A673 (cell line): ENCODE measurements around the gene AGAP1. TPM values are rescaled to one million over a fixed set of nuclear protein-coding genes. Genes with fewer than 3 reads are reported as not detected.

ENCODE experiments used
- BruUV-seq: library from RNA; stranded (reverse); fragments of 400-500 nt; replicated peaks from 2 replicates; lab custom pipeline; 2021; lab: Mats Ljungman, UMichigan
- CTCF ChIA-PET: fragments of 300-600 bp; sonication (Branson Sonifier 250); formaldehyde crosslinking; loops from one replicate; lab custom pipeline; 2022; ENCODE audit warnings: antibody characterized with exemption; lab: Charles Lee
- POLR2A ChIA-PET: fragments of 300-600 bp; sonication (Branson Sonifier 250); formaldehyde crosslinking; loops from one replicate; lab custom pipeline; 2022; ENCODE audit warnings: antibody characterized with exemption; ENCODE audit not compliant: low non-redundant PET; lab: Charles Lee
- DNase-seq: peaks from one replicate; pipeline ENCODE4 v3.0.0-alpha.2; 2015; ENCODE audit warnings: low spot score
- H3K27ac ChIP-seq: fragments of 200-600 bp; sonication (generic); 2 replicates; pipeline ENCODE4 v1.5.1; 2016; ENCODE audit warnings: mixed run types, low read depth, mild to moderate bottlenecking, mixed read lengths, antibody characterized with exemption, low read length; ENCODE audit not compliant: poor library complexity, severe bottlenecking
- H3K27me3 ChIP-seq: fragments of 200-600 bp; sonication (generic); replicated peaks from 2 replicates; pipeline ENCODE4 v1.6.1; 2017; ENCODE audit warnings: mixed run types, low read depth, mild to moderate bottlenecking, mixed read lengths, antibody characterized with exemption, low read length; ENCODE audit not compliant: insufficient read depth, poor library complexity
- H3K36me3 ChIP-seq: fragments of 200-600 bp; sonication (generic); 2 replicates; pipeline ENCODE4 v1.6.1; 2016; ENCODE audit warnings: mixed run types, mild to moderate bottlenecking, mixed read lengths, antibody characterized with exemption, low read length; ENCODE audit not compliant: insufficient read depth, poor library complexity, severe bottlenecking
- H3K4me1 ChIP-seq: fragments of 200-600 bp; sonication (generic); 2 replicates; pipeline ENCODE4 v1.6.1; 2017; ENCODE audit warnings: mixed run types, mild to moderate bottlenecking, mixed read lengths, antibody characterized with exemption, low read length; ENCODE audit not compliant: insufficient read depth, poor library complexity, severe bottlenecking
- H3K4me3 ChIP-seq: fragments of 200-600 bp; sonication (generic); 2 replicates; pipeline ENCODE4 v1.5.1; 2016; ENCODE audit warnings: low read depth, mixed run types, mild to moderate bottlenecking, mixed read lengths, low read length; ENCODE audit not compliant: poor library complexity, severe bottlenecking
- H3K9me3 ChIP-seq: fragments of 200-600 bp; sonication (generic); 2 replicates; pipeline ENCODE4 v1.6.1; 2016; ENCODE audit warnings: mixed run types, low read depth, mild to moderate bottlenecking, mixed read lengths, antibody characterized with exemption, low read length; ENCODE audit not compliant: poor library complexity, severe bottlenecking
- EZH2 ChIP-seq: fragments of 200-600 bp; sonication (generic); IDR thresholded peaks from 2 replicates; pipeline ENCODE4 v1.6.1; 2017; ENCODE audit warnings: borderline replicate concordance, low read depth, mild to moderate bottlenecking, mixed read lengths, antibody characterized with exemption, low read length; ENCODE audit not compliant: poor library complexity, severe bottlenecking
- intact Hi-C: fragments of 100-400 bp; cut with micrococcal nuclease; formaldehyde crosslinking; loops from one replicate; pipeline ENCODE4 v1.10.0; 2022; ENCODE audit not compliant: unreplicated experiment
- total RNA-seq: library from RNA; stranded (reverse); gene quantifications from 2 replicates; pipeline ENCODE4 v1.2.3, GENCODE V29; 2021
- TF ChIP-seq, protein P1 (sequence below): fragments of 300-800, 200-600 bp; sonication (generic); conservative IDR thresholded peaks from 2 replicates; pipeline ENCODE4 v1.5.1; 2017; ENCODE audit warnings: low read depth, mild to moderate bottlenecking, antibody characterized with exemption, low read length, moderate library complexity, mixed read lengths

AGAP1 gene
- total RNA-seq, 1 experiment from 2014 or later = 25.3 TPM

DNA sequence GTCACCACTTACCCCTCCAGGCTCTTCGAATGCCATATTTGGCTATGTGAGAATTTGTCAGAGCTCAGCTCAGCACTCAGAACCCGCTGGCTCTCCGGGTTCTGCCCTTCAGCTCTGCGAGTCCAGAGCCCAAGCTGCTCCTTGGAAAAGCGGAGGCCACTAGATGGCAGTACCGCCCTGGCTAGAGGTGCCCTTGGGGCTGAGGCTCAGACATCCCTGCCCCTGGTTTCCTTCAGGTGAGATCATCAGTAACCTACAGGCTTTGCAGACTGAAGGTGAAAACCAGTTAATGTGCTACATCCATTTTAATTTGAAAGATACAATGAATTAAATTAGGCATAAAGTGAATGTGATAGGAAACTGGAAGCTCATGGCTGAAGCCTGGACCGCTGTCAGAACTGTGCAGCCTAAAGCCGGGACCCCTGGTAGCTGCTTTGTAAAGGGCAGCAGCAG, 285.6 kb downstream of the AGAP1 start:
- CTCF ChIA-PET = interaction anchor here (0.5 to 2.7 kb wide), 9 partner anchors 9 to 591 kb away, joined by 3 to 30 read pairs (median 4); partner anchors contain the start of gene GBX2
- no peaks in the 10 kb centered on the region for H3K27me3 ChIP-seq
- POLR2A ChIA-PET = no interaction called here
- H3K9me3 ChIP-seq = no peaks in the 10 kb centered on the region
- H3K4me3 ChIP-seq = no peak overlapping the region
- DNase-seq = peak; percentile 68
- BruUV-seq = no TSS peak
- no peaks in the 10 kb centered on the region for H3K36me3 ChIP-seq
- TF ChIP-seq EZH2 = no peak
- TF ChIP-seq, protein P1, sequence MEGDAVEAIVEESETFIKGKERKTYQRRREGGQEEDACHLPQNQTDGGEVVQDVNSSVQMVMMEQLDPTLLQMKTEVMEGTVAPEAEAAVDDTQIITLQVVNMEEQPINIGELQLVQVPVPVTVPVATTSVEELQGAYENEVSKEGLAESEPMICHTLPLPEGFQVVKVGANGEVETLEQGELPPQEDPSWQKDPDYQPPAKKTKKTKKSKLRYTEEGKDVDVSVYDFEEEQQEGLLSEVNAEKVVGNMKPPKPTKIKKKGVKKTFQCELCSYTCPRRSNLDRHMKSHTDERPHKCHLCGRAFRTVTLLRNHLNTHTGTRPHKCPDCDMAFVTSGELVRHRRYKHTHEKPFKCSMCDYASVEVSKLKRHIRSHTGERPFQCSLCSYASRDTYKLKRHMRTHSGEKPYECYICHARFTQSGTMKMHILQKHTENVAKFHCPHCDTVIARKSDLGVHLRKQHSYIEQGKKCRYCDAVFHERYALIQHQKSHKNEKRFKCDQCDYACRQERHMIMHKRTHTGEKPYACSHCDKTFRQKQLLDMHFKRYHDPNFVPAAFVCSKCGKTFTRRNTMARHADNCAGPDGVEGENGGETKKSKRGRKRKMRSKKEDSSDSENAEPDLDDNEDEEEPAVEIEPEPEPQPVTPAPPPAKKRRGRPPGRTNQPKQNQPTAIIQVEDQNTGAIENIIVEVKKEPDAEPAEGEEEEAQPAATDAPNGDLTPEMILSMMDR = peak; percentile 90
- intact Hi-C loops = loop anchor here (1.0 to 5.0 kb wide), 2 partner anchors 399 to 1293 kb away; no protein-coding TSS in a partner anchor
- no peaks in the 10 kb centered on the region for H3K4me1 ChIP-seq
- no peak overlapping the region for H3K27ac ChIP-seq

DNA sequence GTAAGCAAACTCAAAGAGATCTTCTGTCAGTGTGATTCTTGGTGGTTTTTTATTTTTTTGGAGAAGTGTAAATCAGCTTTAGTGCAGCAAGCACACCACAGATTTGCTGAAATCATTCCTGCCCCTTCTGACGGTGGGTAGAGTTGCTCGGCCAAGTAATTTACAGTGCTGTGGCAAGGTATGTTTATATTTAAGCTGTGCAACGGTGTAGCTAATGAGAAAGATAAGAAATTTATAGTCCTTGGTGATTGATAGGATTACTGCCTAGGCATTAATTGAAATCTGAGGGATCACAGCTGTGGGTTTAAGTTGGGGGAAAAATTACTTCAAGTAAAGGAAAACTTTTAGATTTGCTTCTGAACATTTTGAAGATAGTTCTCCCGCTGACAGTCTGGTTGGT, 286.6 kb downstream of the AGAP1 start:
- intact Hi-C loops = no loop called here
- ChIA-PET POLR2A (no interaction called here), CTCF (interaction anchor here (0.6 to 2.7 kb wide), 2 partner anchors 397 to 512 kb away, joined by 3 to 30 read pairs; no protein-coding TSS in a partner anchor)
- Histone ChIP-seq H3K9me3 (no peaks in the 10 kb centered on the region), H3K27me3 (no peaks in the 10 kb centered on the region), H3K27ac (no peak overlapping the region), H3K36me3 (no peaks in the 10 kb centered on the region), H3K4me3 (no peak overlapping the region), H3K4me1 (no peaks in the 10 kb centered on the region)
- no peak for TF ChIP-seq EZH2
- TF ChIP-seq, protein P1 = no peak
- no peak for DNase-seq
- BruUV-seq = no TSS peak

DNA sequence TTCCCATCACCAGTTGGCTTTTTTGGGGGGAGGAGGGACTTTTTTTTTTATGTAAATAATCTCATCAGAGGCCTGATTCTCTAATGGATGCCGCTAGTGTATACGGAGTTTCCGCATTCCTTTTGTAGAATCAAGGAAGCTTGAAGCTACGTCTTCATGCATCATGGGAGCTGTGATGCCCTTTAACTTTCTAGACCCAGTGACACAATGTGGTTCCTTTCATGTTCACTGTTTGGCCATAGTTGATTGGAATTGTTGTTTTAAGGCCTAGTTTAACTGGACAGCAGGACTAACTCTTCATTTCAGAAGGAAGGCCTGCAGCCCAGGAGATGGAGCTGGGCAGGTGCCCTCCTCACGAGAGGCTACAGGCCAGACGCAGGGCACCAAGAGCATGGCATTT, 287.9 kb downstream of the AGAP1 start:
- no peaks in the 10 kb centered on the region for H3K9me3 ChIP-seq
- H3K27me3 ChIP-seq = no peaks in the 10 kb centered on the region
- TF ChIP-seq EZH2 = no peak
- TF ChIP-seq, protein P1 = no peak
- DNase-seq = no peak
- H3K27ac ChIP-seq = no peak overlapping the region
- CTCF ChIA-PET = no interaction called here
- no peaks in the 10 kb centered on the region for H3K4me1 ChIP-seq
- intact Hi-C loops = no loop called here
- BruUV-seq = no TSS peak
- no peak overlapping the region for H3K4me3 ChIP-seq
- no peaks in the 10 kb centered on the region for H3K36me3 ChIP-seq
- POLR2A ChIA-PET = no interaction called here
